GM19438 (cell line): ENCODE measurements around the gene LYSMD3.

ENCODE experiments used
- ATAC-seq: cut with Tn5 transposase; IDR thresholded peaks from one replicate; pipeline ENCODE4 v1.9.1; 2021; ENCODE audit warnings: low read depth; ENCODE audit not compliant: unreplicated experiment

The LYSMD3 gene

GRCh38 chr5:90488791-90489190 lies 40.6 kb downstream of the LYSMD3 start:
- no peak for ATAC-seq

- ATAC-seq: no peak
Observed at GRCh38 chr5:90484540-90484939, 44.8 kb downstream of the LYSMD3 start.

GRCh38 chr5:90483206-90483605 lies 46.2 kb downstream of the LYSMD3 start:
- no peak for ATAC-seq

GRCh38 chr5:90480699-90481098 lies 48.7 kb downstream of the LYSMD3 start:
- no peak for ATAC-seq

GRCh38 chr5:90479611-90480385 lies 49.6 kb downstream of the LYSMD3 start:
- no peak for ATAC-seq

GRCh38 chr5:90477621-90478215 lies 51.7 kb downstream of the LYSMD3 start:
- no peak for ATAC-seq

GRCh38 chr5:90477073-90477472 lies 52.3 kb downstream of the LYSMD3 start:
- ATAC-seq: no peak

- no peak for ATAC-seq
Observed at GRCh38 chr5:90476391-90476790, 53.0 kb downstream of the LYSMD3 start.

GRCh38 chr5:90475436-90475980 lies 53.9 kb downstream of the LYSMD3 start:
- no peak for ATAC-seq

GRCh38 chr5:90474235-90475107 lies 54.9 kb downstream of the LYSMD3 start, which contains the start of the genes MBLAC2 and POLR3G:
Gene MBLAC2, minus strand, starts transcription at chr5:90474771. Its CDS starts 479 bp downstream, at chr5:90474292.
Gene POLR3G, plus strand, starts transcription at chr5:90474864. Its CDS starts 10,704 bp downstream, at chr5:90485568.
- peak; percentile 86 for ATAC-seq

- ATAC-seq: peak; percentile 22
Observed at GRCh38 chr5:90473396-90474234, 55.8 kb downstream of the LYSMD3 start.

- no peak for ATAC-seq
Observed at GRCh38 chr5:90472783-90473395, 56.5 kb downstream of the LYSMD3 start.
